HuH-7.5 (cell line): Measurements from ENCODE around the gene RABIF.

Experiments used
- DNase-seq: peaks from one replicate; pipeline ENCODE4 v3.0.0; 2011; ENCODE audit warnings: low spot score

Gene RABIF

DNA sequence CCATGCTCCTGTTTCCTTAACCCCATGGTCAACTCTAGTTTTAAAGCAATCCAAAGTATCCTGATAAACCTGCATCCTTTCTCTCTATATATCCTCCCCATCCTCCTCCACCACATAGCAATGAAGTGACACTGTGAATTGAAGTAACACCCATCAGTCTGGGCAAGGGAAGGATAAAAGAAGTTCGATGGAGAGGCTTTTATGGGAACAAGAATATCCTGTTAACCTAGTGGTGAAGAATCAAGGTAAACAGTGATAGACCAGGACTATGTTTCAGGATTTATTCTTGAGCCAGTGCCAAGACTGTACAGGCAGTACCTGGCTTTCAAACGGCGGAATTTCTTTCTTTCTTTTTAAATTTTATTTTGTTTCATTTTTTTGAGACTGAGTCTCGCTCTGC is 17.6 kb downstream of the RABIF start:
- no peak for DNase-seq

DNA sequence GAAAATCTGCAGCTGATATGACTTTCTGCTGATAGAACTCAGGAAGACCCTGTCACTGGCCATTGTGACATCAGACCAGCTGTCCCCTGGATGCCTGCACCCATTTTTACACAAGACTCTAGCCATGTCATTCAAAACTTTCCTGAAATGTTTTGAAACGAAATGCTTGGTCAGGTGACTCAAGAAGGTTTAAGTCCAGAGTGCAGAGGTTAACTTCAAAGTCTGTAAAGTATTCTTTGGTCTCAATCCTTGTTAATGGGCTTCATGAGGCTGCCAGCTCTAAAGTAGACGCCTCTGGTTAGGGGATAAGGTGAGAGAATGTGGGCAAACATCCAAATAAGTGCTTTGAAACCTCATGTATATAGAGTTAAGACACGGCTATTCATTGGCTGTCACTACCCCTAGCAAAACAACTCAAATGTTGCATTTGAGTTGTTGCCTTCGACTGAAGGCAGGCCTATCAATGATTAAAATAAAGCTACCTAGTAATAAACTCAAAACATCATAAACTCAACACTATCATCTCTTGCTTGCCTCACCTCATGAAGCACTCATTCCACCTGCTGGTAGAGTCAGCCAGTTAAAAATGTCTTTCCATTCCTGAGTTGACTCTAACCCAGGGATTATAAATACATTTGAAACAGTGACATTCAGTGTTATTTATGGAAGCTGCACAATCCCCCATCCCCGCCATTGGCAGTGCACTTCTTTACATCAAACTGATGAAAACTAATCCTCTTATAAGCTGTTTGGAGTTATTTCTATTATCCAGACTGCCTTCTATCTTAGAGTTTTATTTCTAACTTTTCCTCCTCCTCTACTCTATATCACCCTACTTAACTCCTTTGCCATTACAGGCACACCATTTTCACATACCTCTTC is 26.0 kb downstream of the RABIF start:
- no peak for DNase-seq

DNA sequence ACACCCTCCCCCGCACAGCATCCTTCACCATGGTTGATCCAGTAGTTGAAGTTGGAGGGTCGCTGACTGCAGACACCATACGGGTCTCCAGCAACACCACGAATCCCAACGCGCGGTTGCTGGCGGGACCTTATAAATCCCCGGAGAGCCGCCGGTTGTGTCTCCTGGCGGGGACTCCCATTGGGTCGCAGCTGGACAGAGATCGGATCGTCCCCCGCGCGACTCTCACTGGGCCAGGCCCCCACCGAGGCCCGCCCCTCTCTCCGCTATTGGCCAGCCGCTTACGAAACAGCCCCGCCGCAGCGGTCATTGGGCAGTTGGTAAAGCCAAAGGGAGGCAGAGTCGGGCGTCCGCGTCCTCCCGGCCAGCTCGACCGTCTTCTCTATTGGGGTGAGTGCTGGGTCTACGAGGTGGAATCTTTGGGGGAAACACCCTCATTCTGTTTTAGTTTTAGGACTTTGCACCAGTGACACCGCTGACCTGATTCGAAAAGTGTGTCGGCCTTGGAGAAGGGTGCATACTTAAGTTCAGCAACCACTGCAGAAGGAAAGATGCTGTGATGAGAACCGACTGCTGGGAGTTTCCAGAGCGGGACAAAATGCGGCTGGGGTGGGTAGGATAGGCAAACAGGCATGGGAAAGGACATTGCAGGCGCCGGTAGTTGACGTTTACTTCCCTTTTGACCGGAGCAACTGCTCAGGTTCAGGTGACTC is 27.4 kb downstream of the RABIF start:
- DNase-seq = peak; percentile 88

DNA sequence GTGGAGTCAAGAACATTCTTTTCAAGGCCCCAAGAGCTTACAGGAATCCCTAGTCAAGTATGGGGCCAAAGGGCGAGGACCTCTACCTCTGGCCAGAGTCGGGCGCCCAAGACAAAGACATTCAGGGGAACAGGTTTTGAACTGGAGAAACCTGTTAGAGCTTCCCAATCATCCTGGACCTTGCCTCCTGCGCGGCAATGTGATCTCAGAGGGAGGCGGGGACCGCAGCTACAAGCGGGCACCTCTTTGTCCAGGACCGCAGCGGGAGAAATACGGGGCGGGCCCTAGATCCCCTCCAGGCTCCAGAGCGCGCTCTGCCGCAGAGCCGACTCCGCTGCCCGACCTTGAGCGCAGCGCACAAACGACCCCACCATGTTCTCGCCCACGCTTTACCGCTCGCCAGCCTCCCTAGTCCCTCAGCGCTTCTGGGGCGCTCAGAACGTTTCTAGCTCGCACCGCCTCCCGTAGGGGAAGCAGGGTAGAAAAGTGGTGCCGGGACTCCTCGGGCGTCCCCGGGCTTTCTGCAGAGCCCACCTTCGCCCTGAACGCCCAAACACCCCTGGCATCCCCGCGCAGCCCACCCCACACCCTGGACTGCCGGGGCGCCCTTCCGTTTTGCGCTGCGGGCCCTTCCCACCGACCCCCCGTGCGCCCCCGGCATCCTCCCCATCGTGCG is 28.1 kb downstream of the RABIF start:
- DNase-seq = peak; percentile 65

DNA sequence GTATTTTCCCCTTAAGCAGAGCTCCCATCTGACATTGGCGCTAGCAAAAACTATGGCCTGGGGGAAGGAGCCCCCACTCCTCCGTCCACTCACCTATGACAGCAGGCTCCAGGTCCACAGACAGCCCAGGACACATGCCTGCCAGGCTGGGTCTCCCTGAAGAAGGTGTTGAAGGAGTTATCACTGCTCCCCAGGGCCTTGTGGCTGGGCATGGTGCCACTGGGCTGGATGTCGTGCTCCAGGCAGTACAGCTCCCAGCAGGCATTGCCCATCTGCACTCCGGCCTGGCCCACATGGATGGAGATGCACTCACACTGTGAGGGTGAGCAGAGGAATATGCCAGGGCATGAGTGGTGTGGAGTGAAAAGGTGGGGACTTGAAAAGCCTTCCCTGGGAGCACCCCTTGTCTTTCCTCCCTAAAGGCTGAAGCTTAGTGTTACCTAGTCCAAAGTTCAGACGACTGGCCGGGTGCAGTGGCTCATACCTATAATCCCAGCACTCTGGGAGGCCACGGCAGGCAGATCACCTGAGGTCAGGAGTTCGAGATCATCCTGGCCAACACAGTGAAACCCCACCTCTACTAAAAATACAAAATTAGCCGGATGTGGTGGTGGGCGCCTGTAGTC is 30.0 kb downstream of the RABIF start:
- DNase-seq = no peak

DNA sequence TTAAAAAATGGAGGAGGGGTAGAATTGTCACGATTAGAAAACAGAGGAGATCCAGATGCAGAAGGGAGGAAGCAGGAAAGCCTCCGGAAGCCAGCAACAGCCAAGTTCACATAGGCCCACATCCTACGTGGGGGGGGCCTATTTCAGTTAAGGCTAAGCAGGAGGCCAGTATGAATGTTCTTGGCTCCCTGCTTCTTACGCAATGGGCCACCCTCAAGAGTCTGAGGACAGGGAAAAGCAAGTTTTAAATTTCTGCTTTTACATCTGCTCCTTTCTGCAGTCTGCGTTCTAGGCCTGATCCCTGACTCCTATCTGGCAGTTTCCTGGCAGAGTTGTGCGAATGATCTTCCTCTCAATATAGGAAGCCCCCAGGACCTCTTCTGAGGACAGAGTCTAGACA is 30.6 kb downstream of the RABIF start:
- no peak for DNase-seq

DNA sequence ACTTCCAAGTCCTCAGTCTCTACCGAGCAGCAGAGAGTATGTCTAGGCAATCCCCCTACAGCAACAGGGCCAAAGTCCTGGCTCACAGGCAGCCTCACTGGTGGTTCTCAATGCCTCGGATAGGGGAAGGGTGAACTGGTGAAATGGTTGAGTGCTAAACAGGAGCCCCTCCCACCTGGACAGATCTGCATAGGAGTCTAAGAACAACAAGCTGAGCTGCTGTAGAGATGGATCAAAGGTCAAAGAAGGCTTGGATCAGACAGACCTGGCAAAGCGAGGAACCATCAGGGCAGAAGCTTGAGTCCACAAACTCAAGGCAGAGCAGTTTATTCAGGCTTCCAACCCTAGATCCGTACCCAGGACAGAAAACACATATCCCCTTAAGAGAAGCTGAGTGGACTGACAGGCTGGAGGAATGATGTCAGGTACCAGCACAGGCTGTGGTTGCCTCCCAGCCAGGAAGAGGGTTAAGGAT is 31.8 kb downstream of the RABIF start:
- DNase-seq = no peak

DNA sequence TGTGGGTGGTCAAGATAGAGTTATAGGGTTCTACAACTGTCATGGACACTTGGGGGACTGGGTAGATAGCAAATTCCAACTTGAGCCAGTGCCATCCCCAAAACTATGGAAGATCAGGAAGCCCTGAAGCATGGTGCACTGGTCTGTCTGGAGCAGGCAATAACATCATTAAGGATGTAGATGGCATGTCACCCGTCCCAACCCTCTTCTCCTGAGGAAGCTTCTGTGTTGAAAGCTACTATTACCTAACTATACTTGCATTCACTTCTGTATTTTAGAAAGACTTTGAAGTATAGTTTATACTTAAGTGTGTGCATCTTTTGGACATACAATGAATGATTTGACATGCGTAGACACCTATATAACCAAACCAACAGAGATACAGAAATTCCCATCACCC is 32.9 kb downstream of the RABIF start:
- no peak for DNase-seq

DNA sequence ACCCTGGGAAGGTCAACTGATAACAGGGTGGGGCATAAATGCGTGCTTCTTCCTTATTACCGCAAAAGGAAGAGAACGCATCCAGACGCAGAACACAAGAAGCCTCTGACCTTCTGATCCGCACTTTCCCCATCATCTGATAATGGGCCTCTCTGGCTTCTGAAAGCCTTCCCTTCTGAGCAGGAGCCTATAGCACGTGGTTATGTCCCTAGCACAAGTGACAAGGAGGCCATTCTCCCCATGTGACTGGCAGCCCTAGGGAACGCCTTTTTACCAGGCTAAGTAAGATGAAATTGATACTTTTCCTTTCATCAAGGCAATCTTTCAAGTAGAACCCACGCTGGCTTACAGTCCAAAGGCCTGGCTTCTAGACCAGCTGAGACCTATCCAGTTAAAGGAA is 34.2 kb downstream of the RABIF start:
- no peak for DNase-seq

DNA sequence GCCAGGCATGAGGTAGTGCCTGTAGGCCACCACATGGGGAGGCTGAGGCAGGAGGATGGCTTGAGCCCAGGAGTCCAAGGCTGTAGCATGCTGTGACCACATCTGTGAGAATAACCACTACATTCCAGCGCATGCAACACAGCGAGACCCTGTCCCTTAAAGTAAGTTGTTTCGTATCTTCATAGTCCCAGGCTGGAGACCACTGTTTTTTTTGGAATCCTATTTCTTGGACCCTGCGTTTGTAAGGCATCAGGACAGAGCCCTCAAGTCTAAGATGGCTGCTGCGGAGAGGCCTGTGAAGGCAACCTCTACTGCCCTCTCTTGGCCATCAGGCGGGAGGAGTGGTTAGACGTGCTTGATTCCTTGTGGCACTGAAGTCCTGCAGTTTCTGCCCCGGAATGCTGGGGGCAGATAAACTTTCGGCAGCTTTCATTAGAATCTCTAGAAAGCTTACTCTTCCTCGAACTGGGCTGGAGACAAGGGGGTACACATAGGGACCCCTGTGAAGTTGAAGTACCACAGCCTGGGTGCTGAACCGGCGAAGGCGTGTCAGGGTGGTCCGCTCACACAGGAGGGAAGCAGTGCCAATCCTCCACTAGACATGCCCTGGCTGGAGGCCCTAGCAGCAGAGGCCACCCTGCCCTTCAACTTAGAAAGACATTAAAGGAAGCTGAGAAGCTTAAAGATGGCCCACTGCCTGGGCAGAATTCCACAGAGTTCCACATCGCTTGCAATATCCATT is 36.6 kb downstream of the RABIF start:
- peak; percentile 43 for DNase-seq

DNA sequence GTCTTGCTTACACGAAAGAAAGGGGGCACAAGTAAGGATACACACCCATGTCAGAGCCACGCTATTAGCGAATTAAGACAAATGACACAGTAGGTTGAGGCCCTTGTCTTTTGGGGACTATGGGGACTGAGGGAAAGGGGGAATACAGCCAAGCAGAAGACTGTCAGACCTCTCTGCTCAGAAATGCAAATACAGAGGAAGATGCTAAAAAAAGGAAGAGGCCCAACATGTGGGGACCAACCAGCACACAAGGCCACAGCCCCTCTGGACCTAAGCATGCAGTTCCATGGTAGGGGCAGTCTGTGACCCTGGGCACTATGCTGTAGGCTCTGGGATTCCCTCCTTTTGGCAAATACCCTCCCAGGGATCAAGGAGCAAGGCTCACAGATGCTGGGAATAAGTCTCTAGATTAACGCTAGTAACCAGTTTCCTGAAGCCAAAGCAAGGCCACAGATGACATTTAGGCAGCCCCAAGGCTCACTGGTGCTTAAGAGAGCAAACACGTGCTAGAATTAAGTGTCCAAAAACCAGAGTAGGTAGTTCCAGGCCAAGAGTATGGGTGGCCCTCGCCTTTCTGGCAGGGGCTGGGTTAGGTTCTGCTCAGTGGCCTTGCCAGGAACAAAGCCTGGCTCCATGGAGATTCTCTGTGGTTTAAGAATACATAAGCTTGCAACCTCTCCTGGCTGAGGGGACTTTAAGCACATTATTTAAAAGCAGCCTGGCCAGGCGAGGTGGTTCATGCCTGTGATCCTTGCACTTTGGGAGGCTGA is 38.2 kb downstream of the RABIF start:
- no peak for DNase-seq

DNA sequence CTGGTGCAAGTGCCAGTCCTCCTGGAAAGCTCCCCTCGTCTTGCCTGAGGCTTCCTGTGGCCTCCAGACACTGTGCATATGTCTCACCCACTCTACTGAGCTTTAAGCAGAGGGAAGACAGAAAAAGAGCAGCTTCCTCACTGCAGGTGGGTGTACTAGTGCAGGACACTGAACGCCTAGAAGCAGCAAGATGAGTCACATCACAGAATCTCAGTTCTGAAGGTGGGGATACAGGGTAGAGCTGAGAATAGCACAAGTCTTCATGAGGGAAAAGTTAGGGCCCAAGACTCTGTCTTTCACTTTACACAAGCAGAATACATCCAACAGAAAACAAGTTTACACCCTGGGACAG is 40.8 kb downstream of the RABIF start:
- no peak for DNase-seq

DNA sequence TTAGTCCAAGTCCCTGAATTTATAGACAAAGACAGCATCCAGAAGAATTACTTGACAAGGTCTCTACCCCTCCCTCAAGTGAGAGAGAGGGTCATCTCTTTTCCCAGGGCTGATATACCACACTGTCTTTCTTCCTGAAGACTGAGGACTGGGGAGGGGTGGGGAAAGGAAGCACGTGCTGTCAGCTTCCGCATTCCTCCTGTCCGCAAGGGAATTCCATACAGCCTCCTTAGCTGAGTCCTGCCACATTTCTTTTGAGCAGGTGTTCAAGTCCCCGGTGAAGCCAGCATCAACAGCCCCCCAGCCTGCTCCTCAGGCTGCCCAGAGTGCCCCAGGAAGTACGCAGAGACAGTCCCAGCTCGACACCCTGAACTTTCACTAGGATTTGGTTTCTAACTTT is 44.0 kb downstream of the RABIF start:
- no peak for DNase-seq

DNA sequence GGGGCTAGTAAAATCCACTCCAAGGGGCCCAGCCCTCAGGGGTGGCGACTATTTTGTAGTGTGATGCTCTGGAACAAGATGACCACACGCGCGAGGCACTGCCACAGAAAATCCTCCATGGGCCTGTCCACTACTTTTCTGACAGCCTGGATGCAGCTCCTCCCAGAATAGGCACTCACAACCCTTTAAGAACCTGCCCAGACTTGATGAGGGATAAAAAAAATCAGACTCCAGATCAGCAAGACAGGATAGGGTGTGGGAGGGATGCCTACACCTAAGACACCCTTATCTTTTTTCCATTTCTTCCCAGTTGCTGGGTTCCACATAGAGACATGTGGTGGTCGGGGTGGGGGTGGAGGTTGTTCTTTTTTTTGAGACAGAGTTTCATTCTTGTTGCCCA is 44.7 kb downstream of the RABIF start:
- no peak for DNase-seq

DNA sequence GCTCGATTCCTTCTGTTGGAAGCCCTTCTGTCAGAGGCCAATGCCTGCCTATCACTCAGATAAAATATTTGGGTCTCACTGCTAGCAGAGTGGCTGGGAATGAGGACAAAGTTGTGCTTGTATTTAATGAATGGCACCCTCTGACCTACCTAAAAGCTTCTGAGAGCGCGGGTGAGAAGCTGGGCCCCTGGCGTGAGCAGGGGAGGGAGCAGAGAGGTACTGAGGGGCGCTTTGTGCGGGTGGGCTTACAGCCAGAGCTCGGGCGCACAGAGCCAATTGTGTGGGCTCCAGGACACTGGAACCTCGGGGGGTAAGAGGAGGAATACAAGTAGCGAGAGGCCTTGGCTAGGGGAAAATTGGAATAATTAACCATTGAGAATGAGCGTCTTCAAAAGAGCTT is 45.9 kb downstream of the RABIF start:
- no peak for DNase-seq

DNA sequence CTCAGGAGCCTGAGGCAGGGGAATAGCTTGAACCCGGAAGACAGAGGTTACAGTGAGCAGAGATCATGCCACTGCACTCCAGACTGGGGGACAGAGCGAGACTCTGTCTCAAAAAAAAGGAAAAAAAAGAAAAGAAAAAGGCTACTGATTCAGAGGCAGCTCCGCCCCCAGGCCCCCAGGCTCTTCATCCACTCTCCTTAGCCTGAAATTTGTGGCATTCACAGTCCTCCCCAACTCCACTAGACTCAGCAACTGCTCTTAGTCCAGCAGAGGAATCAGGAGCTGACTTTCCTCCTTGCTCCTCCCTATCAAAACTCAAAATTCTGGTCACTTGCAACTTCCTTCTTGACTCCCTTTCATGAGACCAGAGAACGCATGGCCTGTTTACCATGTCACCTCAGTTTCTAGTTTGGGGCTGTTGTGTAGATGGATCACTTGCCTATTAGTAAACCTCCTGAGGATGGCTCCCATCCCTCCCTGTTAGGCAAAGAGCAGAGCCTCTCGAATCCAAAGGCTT is 51.1 kb downstream of the RABIF start:
- no peak for DNase-seq

DNA sequence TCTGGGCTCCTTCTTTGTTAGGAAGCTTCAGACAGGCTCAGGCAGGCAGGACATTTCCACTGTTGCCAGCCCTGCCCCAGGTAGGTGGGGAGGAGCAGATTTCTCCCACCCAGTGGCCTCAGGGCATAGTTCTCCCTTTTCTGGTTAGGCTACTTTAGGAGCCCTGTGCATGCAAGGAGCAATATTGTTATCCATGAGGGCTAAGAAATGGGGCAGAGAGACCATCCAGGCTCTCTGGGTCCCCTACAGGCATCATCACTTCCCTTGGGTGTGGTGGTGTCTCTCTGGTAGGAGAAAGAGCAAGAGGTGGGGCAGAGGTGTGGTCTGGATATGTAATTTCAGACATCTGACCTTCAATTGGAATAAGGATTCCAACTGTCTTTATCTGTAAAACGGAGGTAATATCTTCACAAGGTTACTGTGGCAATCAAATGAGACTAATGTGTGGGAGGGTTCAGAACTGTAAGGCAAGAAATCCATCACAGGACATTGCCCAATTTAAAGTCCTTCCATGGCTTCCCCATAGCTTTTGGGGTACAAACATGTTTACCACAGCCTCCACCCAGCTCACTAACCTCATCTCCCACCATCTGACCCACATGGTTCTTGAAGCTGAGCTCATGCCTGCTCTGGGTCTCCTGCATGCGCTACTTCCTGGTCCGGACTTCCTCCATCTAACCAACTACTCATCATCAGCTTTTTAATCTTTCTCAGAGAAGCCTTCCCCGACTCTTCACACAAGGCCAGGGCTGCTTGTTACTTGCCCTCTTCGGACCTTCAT is 52.1 kb downstream of the RABIF start:
- DNase-seq = peak; percentile 29

DNA sequence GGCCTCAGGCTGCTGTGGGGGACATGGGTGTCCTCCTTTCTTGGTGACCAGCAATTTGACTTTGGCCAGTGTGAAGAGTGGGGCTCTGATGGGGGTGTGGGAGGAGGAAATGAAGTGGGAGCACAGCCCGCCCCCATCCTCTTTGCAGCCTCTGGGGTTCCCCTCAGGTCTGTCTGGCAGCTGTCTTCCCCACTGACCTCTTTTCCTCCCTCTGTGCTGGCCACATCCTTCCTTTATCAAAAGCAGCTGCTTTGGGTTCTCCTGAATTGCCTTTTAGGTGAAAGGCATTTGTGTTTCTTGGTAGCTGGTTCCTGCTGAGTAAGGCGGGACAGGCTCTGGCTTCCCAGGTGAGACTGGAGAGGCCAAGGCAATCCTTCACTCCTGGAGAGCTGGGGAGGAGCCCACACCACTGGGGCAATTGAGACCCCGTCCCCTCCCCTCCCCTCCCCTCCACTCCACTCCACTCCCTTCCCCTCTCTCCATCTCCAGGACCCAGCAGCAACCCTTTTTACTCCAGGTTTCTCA is 53.3 kb downstream of the RABIF start:
- no peak for DNase-seq

DNA sequence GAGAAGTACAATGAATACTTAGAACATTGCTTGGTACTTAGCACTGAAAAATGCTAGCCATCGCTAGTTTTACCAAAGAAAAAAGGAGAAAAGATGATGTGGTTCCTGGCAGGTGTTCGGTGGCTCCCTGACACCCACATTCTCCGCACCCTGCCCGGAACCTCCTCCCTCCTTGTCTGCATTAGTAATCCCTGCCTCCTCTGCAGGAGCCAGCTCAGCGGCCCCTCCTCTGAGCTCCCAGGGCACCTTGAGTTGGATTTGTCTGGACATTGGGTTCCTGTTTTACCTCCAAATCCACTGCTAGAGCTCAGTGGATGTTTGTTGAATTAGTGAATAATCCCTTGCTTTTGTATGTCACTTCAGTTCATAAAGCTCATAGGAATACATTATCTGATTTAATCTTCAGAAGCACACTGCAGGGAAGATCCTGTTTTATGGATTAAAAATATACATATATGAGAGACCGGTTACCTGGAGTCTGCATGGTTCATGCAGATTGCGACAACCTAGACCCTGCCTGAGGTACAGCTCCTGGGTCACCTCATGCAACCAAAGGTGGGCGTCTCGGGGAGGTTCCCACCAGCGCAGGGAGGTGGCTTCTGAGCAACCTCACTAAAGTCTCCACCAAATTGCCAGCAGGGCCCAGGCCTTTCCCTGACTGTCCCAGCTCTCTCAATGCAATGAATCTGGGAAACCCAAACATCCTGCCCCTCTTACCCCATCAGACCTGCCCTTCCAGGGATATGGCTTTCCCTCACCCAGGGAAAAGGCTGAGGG is 54.0 kb downstream of the RABIF start:
- DNase-seq = no peak
